HG02943 (cell line): Measurements from ENCODE around the gene RNF111.
"Not testable (repeated sequence)": the region's sequence is repeated elsewhere in the genome, so short reads cannot be mapped to it uniquely, and the experiment has no call there.

ENCODE experiments used
- ATAC-seq: cut with Tn5 transposase; IDR thresholded peaks from one replicate; pipeline ENCODE4 v1.9.1; 2021; ENCODE audit warnings: mild to moderate bottlenecking, low read depth, moderate library complexity; ENCODE audit not compliant: unreplicated experiment

The RNF111 gene

DNA sequence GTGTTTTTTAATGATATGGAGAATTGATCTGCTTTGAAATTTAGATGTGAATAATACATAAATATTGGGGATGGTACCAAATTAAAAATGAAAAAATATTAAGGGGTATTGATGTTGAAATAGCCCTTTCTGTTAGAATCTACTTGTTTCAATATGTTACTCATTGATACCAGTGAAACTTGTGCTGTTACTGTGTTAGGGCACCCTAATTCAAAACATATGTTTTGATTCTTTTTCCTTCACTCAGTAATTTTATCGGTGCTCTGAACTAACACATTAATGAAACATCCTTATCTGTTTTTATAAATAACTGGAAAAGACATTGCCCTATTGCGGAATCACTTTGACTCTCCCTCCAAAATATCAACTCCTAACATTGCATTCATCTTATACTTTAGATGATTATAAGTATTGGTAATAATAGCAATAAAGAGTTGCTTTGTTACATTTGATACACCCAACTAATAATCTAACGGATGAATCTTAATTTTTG, 65.5 kb downstream of the RNF111 start:
- ATAC-seq: no peak

DNA sequence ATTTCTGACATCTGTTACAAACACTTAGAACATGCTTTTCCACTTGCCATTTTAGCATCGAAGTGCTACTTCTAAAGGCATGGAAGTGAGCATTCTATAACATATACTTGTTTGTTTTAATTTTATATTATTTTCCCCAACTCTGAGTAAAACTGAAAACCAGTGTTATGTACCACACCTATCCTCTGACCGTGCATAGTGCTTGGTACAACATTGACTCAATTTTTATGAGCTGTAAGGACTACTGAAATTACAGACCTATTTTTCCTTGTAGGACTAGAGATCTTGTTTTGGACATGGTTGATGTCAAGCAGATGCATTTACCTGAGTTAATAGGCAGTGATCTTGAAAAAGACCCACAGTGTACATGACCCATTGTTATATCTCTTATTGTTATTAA, 66.0 kb downstream of the RNF111 start:
- no peak for ATAC-seq

DNA sequence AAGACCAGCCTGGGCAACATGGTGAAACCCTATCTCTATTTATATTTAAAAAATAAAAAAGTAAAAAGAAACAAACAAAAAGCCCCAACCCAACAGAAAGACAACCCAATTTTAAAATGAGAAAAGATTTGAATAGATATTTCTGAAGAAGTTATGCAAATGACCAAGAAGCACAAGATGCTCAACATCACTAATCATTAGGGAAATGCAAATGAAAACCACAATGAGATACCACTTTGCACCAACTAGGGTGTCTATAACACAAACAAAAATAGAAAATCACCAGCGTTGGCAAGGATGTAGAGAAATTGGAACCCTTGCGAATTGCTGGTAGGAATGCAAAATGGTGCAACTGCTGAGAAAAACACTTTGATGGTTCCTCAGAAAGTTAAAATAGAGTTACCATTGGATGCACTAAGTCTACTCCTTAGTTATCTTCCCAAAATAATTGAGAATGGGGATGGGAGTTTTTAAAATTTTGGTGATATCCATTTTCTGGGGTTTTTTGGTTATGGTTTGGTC, 71.7 kb downstream of the RNF111 start:
- no peak for ATAC-seq

DNA sequence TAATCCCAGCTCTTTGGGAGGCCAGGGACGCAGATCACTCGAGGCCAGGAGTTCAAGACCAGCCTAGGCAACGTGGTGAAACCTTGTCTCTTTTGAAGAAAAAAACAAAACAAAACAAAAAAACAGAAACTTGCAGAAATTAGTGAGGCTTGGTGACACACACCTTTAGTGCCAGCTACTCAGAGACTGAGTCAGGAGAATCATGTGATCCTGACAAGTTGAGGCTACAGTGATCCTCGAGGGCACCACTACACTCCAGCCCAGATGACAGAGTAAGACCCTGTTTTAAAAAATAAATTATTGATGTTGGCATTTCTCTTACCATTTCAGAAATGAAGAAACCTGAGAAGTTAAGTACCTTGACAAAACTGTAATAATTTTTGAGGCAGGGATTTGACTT, 72.9 kb downstream of the RNF111 start:
- no peak for ATAC-seq

DNA sequence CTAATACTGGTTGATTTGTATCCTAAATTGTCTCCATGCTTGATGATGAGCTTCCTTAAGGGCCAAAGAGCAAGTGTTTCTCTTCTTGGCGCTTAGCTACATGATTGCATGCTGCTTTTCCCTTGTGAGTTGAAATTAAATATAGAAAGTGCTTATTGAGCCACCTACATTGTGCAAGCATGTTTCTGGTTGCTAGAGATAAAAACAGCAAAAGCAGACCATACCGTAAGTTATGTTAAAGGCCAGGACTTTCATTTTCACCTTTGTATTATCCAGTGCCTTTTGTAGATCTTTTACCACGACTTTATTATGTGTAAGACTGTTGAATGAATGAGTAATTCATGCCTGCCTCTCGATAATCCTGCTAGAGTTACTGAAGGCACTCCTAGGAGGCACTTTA, 75.6 kb downstream of the RNF111 start:
- ATAC-seq: no peak

DNA sequence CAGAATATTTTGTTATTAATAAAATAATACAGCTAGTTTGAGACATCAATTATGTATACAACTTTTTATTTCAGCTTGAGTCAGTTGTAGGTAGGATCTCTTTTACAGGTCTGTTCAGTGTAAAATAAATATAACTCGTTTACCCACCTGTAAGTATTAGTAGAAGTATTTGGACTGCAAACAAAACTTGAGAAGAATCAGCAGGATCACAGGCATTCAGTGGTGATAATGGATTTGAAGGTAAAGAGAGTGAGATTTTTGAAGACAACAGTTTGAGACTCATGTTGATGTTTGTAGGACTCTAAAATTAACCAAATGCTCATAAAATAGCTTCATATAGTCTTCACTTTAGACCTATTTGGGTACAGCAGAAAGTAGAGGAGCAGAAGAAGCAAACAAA, 82.0 kb downstream of the RNF111 start:
- no peak for ATAC-seq

DNA sequence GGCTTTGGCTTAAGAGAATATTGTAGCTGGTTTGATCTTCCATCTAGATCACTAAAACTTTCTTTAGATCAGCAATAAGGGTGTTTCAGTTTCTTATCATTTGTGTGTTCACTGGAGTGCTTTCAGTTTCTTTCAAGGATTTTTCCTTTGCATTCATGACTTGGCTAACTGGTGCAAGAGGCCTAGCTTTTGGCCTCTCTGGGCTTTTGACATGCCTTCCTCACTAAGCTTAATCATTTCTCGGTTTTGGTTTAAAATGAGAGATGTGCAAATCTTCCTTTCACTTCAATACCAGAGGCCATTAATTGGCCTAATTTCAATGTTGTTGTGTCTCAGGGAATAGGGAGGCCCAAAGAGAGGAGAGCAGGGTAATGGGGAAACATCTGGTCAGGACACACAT, 87.1 kb downstream of the RNF111 start:
- ATAC-seq: no peak

DNA sequence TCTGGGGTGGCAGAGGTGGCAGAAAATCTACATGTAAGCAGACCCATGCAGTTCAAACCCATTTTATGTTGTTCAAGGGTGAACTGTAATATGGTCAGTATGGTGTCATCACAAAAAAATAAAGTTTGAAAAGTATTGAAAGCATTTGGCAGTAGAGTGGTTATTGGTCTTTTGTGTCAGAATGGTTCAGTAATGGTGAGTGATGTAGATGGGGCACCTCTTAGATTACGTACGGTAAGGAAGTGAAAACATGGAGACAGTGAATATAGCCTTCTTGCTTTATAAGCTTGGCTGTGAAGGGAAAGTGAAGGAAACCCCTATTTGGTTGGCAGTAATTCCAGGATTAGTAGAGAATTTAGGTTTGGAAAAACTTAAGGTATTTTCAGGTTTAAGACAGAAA, 100.3 kb downstream of the RNF111 start:
- ATAC-seq: no peak

DNA sequence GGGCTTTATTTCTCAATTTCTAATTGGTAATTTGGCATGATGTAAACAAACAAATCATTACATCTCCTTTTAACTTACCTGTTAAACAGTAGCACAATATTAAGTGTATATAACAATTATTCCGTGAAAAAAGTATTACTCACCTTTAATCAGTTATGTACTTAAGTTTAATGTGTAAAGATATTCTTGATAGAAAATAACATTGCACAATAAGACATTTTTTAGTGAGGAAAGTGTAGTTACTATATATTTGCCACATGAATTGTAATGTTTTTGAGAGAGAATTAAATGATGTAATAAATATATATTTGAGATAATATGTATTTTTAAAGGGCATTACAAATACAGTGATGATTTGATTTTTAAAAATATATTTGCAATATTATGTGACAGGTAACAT, 106.6 kb downstream of the RNF111 start:
- no peak for ATAC-seq

DNA sequence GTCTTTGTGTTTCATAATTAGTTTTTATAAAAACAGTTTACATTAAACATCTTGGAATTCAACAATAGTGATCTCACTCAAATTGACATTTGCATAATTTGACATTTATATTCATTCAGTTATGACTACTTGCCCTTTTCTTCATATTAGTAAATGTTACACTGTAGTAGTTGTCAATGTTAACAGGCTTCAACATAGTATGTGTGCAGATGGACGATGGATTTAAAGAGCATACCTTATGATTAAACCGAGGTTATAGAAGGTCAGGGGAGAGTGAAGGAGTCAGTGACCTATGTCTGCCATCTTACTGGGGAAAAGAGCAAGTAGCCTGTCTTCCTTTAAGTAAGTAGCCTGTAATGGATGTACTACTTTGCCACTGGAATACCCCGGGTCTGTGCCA, 109.0 kb downstream of the RNF111 start:
- ATAC-seq: no peak

DNA sequence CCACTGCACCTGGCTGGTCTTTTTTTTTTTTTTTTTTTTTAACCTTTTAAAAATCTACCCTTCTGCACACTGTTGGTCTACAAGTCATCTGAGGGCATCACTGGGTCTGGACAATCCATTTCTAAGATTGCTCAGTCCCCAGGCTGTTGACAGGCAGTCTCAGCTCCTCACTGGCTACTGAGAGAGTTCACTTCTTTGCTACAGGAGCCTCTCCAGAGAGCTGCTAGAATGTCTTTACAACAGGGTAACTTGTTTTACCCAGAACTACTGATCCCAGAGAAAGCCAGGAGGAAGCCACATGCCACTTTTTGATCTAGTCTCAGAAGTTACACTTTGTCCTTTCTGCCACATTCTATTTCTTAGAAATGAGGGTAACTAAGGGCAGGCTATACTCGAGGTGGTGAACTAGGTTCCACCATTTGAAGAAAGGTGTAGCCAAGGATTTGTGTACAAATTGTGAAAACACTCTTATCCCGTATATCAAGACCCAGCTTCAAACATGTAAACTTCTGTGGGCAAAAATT, 111.8 kb downstream of the RNF111 start:
- ATAC-seq: no peak

DNA sequence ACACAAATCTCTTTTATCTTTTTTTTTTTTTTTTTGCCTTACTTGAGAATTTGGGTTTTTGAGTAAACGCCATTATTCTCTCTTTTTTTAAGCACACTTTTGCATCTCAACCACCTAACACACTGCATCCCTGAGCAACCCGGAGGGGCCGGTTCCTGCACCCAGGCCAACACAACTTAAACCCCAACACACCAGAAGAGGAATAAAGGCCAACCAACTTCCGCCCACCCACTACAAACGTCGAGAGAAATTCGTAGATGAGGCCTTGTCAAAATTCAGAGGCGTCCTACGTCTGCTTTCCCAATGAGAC, 117.1 kb downstream of the RNF111 start:
- peak; percentile 40 for ATAC-seq

DNA sequence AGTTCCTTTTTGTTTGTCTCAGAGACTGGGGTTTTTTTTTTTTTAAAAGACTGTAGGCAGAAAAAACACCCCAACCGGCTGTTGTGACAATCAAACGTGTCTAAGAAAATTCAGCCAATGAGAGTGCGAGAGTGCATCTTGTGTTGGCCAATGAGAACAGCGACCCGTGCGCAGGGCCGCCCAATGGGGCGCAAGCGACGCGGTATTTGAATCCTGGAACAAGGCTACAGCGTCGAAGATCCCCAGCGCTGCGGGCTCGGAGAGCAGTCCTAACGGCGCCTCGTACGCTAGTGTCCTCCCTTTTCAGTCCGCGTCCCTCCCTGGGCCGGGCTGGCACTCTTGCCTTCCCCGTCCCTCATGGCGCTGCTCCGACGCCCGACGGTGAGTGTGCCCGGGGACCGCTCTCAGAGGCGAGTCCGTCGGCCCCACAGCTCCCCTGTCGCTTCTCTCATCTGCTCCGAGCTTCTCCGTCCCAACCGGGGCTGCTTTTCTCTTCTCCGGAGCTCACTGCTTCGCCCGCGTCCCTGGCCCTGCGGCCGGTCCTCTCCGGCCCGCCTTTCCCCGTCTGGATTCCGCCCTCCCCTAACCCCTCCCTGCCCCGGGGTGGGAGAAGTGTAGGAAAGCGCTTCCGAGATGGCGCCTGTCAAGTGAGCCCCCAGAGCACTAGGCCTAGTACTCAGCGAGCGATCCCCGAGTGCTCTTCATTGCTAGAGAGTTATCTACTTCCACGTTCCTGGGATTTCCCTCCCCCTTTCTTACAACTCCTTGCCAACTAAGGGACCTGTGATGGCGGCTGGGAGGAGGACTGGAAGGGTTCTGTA, 117.7 kb downstream of the RNF111 start, which contains the start of gene CCNB2:
Gene CCNB2 (plus strand): TSS at position 235 of the 821 bp plus-strand sequence. CDS start 123 bp downstream, at position 358.
- peak; percentile 97 for ATAC-seq

DNA sequence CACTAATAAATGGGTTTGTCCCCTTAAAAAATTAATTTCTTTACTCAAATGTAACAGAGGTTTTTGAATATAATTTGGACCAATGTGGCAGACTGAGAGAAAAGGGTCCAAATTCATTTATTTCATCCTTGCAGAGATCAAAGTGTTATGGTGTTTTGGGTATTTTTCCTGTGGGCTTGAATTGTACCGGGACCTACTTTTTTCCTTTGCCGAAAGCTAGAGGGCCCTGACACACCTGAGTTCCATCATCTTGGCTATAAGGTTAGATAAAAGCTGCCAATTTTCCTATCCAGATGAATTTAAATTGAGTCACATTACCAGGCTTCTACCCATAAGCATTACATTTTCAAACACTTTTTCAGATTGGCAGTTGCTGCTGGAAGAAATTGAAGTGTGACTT, 118.4 kb downstream of the RNF111 start:
- ATAC-seq: no peak

DNA sequence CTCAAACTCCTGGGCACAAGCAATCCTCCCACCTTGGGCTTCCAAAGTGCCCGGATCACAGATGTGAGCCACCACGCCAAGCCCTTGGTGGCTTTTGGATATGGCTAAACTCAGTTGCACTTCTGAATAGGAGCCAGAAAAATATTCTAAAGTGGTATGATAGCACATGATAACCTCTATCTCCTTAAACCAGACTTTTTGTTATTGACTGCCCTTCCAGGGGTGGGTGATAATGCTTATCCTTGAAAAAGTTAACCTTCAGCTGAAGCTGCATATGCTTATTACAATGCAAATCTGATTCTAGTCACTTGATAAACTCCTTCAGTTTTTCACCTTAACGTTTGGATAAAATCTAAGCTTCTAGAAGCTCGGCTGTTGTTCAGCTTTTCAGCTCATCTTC, 123.8 kb downstream of the RNF111 start:
- no peak for ATAC-seq

DNA sequence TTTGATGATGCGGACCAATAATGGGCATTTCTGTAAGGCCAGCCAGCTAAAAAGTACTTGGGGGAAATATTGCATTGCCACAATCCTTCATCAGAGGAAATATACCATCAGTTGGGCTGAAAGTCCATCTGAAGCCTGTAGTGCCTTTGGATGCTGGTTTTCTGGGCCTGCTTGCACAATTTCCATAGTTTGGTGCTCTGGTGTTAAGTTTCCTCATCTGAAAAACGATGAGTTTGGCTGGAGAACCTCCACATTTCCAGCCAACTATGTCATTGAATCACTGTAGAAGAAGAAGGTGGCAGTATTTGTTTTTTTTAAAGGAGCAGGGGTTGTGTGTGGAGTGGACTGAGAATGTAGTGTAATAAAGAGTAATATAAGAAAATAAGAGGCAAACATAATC, 127.6 kb downstream of the RNF111 start:
- no peak for ATAC-seq

DNA sequence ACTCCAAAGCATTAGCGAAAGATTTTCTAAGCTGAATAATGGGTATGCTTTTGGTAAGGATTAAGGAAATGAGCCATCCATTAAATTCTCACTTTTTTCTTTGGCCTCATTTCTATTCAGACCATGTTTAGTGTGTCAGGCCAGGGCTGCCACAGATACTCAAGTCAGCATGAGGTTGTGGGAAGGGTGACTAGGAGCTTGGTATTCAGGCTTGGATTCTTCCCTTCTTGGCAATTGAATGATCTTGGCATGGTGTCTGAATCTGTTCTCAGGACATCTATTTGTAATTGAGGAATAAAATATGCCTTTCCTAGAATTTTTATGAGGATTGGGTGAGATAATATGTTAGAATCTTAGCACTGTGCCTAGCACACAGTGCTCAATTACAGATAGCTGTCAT, 128.7 kb downstream of the RNF111 start:
- ATAC-seq: no peak

DNA sequence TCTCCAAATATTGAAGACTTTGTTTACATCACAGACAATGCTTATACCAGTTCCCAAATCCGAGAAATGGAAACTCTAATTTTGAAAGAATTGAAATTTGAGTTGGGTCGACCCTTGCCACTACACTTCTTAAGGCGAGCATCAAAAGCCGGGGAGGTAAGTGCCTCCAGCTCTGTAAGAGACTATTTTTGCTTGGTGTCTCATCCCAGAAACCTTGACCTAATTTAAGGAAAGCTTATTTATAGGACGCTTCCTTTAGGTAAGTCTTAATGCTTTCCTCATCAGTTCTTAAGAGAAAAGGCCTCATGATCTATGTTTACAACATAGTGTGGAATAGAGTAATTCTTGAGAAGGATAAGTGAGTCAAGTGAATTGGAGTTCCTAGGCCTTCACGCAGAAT, 129.3 kb downstream of the RNF111 start:
- ATAC-seq: no peak

DNA sequence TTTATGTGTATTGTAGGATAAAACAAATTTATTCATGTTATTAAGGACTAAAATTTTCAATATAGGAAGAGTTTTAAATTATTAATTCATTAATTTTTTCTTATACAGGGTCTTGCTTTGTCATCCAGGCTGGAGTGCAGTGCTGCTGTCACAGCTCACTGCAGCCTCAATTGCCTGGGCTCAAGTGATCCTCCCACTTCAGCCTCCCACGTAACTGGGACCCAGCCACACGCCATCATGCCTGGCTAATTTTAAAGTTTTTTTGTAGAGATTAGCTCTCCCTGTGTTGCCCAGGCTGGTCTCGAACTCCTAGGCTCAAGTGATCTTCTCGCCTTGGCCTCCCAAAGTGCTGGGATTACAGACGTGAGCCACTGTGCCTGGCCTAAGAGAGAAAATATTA, 132.2 kb downstream of the RNF111 start:
- ATAC-seq: no peak

DNA sequence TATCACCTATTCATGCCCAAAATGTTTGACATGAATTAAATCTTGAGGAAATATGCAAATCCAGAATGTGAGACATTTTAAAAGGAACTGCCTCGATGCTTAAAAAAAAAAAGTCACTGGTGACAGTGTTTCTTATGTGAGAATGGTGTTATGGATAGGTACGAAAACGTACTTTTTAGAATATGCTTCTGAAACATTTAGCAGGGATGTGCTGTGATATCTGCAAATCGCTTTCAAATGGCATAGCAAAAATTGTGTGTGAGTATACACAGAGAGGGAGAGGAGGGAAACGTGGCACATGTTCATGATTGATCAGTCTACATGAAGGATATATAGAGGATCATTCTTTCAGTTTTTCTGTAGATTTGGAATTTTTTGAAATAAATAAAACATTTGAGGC, 133.5 kb downstream of the RNF111 start:
- ATAC-seq: no peak

DNA sequence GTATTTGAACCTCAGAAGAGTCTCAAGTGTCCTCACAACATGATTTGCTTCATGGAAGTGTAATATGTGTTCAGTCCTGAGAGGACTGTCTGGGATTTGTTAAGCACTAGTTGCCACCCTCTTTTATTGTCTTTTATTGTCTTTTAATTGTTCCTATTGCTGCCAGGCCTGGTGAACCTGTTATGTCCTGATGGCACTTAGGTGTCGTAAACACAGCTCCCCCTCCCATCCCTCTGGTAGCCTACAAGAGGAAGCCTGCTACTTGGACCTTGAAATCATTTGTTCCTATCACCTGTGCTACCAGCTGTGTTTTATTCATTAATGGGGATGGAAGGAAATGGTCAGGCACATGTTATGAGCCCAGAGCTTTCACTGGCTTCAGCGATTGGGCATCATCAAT, 136.8 kb downstream of the RNF111 start:
- no peak for ATAC-seq

DNA sequence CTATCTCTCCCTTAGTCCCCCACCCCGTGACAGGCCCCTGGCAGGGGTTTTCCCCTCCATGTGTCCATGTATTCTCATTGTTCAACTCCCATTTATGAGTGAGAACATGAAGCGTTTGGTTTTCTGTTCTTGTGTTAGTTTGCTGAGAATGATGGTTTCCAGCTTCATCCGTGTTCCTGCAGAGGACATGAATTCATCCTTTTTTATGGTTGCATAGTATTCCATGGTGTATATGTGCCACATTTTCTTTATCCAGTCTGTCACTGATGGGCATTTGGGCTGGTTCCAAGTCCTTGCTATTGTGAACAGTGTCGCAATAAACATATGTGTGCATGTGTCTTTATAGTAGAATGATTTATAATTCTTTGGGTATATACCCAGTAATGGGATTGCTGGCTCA, 138.2 kb downstream of the RNF111 start:
- ATAC-seq: not testable (repeated sequence)
